ENCODE data around the gene DNALI1. TPM values are rescaled to one million over a fixed set of nuclear protein-coding genes. Genes with fewer than 3 reads are reported as not detected.

DNALI1 gene
- 2.9 and 5.5 TPM in 2 replicates for total RNA-seq

DNA sequence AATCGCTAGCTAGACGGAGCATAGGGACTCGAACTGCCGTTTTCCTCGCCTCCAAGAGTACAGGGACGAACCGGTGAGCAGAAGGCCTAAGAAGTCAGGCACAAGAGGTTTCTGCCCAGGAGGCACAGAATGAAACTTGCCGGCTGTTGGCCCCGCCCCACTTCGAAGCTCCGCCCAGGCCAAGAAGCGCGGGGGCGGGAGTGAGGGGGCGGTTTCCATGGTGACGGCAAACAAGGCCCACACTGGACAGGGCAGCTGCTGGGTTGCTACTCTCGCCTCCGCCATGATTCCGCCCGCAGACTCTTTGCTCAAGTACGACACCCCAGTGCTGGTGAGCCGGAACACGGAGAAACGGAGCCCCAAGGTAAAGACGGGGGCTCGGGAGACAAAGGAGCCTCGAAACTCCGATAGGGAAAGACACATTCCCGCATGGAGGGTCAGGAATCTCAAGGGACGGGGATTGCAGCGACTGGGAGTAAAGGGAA lies at the start of gene DNALI1:
Gene DNALI1 (plus strand): TSS at position 229 of the 485 bp plus-strand sequence. CDS start 55 bp downstream, at position 284.

DNA sequence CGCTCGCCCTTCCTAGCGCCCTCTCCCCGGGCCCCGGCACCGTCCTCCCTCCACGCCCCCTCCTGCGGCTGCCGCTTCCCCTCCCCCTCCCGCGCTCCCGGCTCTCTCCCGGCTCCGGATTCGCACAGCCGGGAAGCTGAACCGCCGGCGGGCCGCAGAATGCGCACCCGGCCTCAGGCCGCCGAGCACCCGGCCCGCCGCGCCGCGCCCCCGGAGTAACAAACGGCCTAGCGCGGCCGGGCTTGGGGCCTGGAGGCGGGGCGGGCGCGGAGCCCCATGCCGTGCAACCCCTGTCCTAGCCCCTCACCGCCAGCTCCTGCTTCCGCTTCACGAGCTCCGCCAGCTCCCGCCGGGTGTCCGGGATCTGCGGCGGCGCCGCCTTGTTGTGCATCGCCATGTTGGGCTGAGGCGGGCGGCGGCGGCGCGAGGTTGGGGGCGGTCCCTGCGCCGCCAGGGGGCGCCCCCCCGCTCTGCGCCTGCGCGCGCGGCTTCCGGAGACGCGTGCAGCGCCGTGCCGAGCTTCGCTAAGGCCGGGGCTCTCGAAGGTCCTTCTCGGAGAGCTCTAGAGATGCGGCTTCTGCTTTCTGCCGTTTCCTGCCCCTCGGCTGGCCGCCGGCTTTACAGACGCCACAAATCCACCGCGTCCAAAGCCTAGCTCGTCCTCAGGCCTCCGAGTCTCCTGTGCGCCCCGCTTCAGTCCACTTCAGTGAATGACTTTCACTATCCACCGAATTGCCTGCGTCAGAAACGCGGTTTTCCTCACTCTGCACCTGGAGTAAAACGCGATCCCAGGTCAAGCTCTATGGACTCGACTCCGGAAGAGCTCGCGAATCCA lies 42.2 kb upstream of the DNALI1 start, which contains the start of gene MEAF6:
Gene MEAF6 (minus strand): TSS at position 417 of the 835 bp plus-strand sequence. CDS start 20 bp downstream, at position 397.

DNA sequence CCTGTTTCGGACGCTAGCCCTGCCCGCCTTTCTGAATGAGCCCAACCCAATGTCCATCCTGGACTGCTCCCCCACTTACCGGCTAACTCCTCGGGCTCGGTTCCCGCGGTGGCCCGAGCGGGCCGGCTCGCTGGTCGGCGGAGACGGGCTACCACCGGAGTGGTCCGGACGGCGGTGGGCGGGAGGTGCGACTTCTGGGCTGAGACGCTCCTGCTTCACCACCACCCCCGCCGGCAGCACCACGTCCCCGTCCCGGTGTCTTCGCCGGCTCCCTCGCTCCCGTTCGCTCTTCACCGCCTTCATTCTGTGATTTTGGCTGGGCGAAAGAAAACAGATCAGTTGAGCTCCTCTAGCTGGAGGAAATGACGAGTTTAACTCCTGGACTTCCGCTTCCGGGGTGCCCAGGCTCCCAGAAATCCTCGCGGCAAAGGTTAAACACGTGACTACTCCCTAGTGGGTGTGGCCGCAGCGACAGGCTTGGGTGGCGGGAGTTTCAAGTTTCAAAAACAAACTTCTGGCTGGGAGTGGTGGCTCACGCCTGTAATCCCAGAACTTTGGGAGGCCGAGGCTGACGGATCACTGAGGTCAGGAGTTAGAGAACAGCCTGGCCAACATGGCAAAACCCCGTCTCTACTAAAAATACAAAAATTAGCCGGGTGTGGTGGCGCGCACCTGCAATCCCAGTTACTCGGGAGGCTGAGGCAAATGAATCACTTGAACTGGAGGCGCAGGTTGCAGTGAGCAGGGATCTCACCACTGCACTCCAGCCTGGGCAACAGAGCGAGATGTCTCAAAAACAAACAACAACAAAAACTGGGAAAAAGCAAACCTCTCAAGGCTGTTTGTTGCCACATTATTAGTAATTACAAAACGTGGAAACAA lies 2.6 kb upstream of the DNALI1 start, which contains the start of gene SNIP1:
Gene SNIP1 (minus strand): TSS at position 367 of the 882 bp plus-strand sequence. CDS start 64 bp downstream, at position 303.

DNA sequence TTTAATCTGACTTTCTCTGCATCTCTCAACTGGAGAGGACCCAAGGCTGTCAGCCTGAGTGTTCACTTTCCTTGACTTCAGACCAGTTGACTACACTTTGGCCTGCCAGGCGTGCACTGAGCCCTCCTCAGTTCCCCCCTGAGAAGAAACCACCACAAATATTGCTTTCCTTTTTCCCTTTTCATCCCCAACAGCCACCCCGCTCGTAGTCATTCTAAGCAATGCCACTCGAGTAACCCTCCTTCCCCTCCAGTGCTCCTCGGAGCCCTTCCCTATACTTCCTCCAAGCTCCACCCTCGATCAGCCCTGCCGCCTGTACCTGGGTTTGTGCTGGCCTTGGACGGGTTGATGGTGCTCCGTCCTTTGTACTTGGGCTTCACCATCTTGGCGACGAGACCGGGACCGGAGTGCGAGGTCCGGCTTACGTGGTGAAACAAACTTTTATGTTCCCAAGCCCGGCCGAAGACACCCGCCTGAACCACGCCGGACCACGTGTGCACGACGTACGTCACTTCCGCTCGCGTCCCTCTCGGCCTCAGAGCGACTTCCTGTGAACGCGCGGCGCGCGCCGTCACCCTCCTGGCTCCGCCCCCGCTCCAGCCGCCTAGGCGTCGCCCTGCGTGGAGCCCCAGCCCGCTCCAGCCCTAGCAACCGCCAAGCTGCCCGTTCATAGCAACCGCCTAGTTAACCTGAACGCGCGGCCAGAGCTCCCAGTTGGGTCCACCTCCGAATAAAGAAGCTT lies 38.9 kb downstream of the DNALI1 start, which contains the start of gene GNL2:
Gene GNL2 (minus strand): TSS at position 498 of the 742 bp plus-strand sequence. CDS start 115 bp downstream, at position 383.

Other genes with a start within 250 kb of the DNALI1 start
- gene ZC3H12A, start 82.4 kb upstream of the DNALI1 start, total RNA-seq = 3.7 and 5.6 TPM in 2 replicates
- 42.5 and 43.7 TPM in 2 replicates for gene MEAF6, start 42.2 kb upstream of the DNALI1 start, total RNA-seq
- gene SNIP1, start 2.6 kb upstream of the DNALI1 start, total RNA-seq = 7.8 and 9.0 TPM in 2 replicates
- 21.9 and 27.4 TPM in 2 replicates for gene GNL2, start 39.0 kb downstream of the DNALI1 start, total RNA-seq
- 0.17 and 8.6 TPM in 2 replicates for gene RSPO1, start 78.0 kb downstream of the DNALI1 start, total RNA-seq
- 0.47 and 0.60 TPM in 2 replicates for gene CDCA8, start 135.6 kb downstream of the DNALI1 start, total RNA-seq
- not detected in 2 replicates for gene EPHA10, start 208.2 kb downstream of the DNALI1 start, total RNA-seq
- 2.1 TPM in 1 of 2 replicates, not detected in the other for gene MANEAL, start 236.9 kb downstream of the DNALI1 start, total RNA-seq

Measured in pericardium fibroblast (primary cell).